Erythroblast (primary cell): ENCODE measurements around the gene ITSN1.

Source experiments
- GATA1 ChIP-seq: IDR thresholded peaks from 2 replicates; pipeline ENCODE4 v1.6.1; 2011; ENCODE audit warnings: low read depth, mild to moderate bottlenecking, control low read depth, low read length, moderate library complexity
- POLR2A ChIP-seq: IDR thresholded peaks from 2 replicates; pipeline ENCODE4 v1.6.1; 2011; ENCODE audit warnings: mild to moderate bottlenecking, low read length

GRCh38 chr21:33883118-33883517 is 240.8 kb downstream of the ITSN1 start:
- TF ChIP-seq POLR2A (no peak), GATA1 (no peak)
